H1 (cell line): ENCODE results near the gene TMTC2. TPM values are rescaled to one million over a fixed set of nuclear protein-coding genes. Genes with fewer than 3 reads are reported as not detected.

Experiments used
- CTCF ChIA-PET: fragments of 300-600 bp; sonication (Branson Sonifier 250); formaldehyde crosslinking; loops from one replicate; lab custom pipeline; 2021; ENCODE audit not compliant: partially characterized antibody; lab: Charles Lee
- POLR2A ChIA-PET: fragments of 300-600 bp; sonication (Branson Sonifier 250); formaldehyde crosslinking; loops from one replicate; lab custom pipeline; 2021; ENCODE audit warnings: inconsistent platforms; ENCODE audit not compliant: partially characterized antibody; lab: Charles Lee
- DNase-seq, 2 experiments: peaks; one replicate each; pipeline versions ENCODE4 v3.0.0 to v3.0.0-alpha.2; 2010 to 2022; ENCODE audit warnings: low spot score in 2 of 2, low read depth in 1 of 2, mixed read lengths in 1 of 2
- FAIRE-seq: peaks from 2 replicates; lab custom pipeline; 2011; peaks lifted over from hg19 to GRCh38; lab: Jason Lieb, UNC
- H2AFZ ChIP-seq: 2 replicates; pipeline ENCODE4 v1.8.1; 2012; ENCODE audit warnings: low read length, inconsistent platforms
- H2AK5ac ChIP-seq: 2 replicates; pipeline ENCODE4 v1.6.1; 2013; ENCODE audit warnings: low read depth, low read length
- H2BK120ac ChIP-seq: replicated peaks from 2 replicates; pipeline ENCODE3; 2013; ENCODE audit warnings: low read depth, low read length, inconsistent platforms
- H2BK12ac ChIP-seq: 2 replicates; pipeline ENCODE4 v1.6.1; 2013; ENCODE audit warnings: low read depth, low read length
- H2BK15ac ChIP-seq: 2 replicates; pipeline ENCODE4 v1.6.1; 2013; ENCODE audit warnings: low read length
- H2BK20ac ChIP-seq: 2 replicates; pipeline ENCODE4 v1.6.1; 2013; ENCODE audit warnings: low read length
- H2BK5ac ChIP-seq: 2 replicates; pipeline ENCODE4 v1.6.1; 2013; ENCODE audit warnings: low read depth, low read length
- H3K14ac ChIP-seq: 2 replicates; pipeline ENCODE4 v1.6.1; 2013; ENCODE audit warnings: inconsistent platforms; ENCODE audit not compliant: insufficient read length
- H3K18ac ChIP-seq: 2 replicates; pipeline ENCODE4 v1.6.1; 2013; ENCODE audit warnings: low read length; ENCODE audit errors: extremely low read depth
- H3K23ac ChIP-seq: 2 replicates; pipeline ENCODE4 v1.6.1; 2013; ENCODE audit warnings: inconsistent platforms; ENCODE audit not compliant: insufficient read length
- H3K23me2 ChIP-seq: 2 replicates; pipeline ENCODE4 v1.6.1; 2013; ENCODE audit warnings: low read depth, low read length
- H3K27ac ChIP-seq: 2 replicates; pipeline ENCODE4 v1.6.1; 2011; ENCODE audit warnings: low read depth, low read length, inconsistent platforms
- H3K27me3 ChIP-seq, 4 experiments: replicated peaks in 1 of 4; 1 replicate in 1 of 4; 2 replicates in 3 of 4; pipeline versions ENCODE4 v1.6.1 to v1.8.1; 2011 to 2013; ENCODE audit warnings: low read length in 3 of 4, mild to moderate bottlenecking in 3 of 4, inconsistent platforms in 2 of 4, mixed read lengths in 2 of 4, moderate library complexity in 1 of 4; ENCODE audit not compliant: control insufficient read depth in 3 of 4, insufficient read depth in 3 of 4; ENCODE audit errors: extremely low read depth in 1 of 4
- H3K36me3 ChIP-seq, 4 experiments: 2 replicates each; pipeline versions ENCODE4 v1.6.1 to v1.8.1; 2011 to 2013; ENCODE audit warnings: mild to moderate bottlenecking in 4 of 4, low read length in 3 of 4, moderate library complexity in 2 of 4, control low read depth in 1 of 4, inconsistent platforms in 1 of 4; ENCODE audit not compliant: insufficient read depth in 4 of 4, control insufficient read depth in 2 of 4
- H3K4ac ChIP-seq: replicated peaks from 2 replicates; pipeline ENCODE3; 2013; ENCODE audit warnings: low read length, low read depth, mixed read lengths, inconsistent platforms; ENCODE audit not compliant: insufficient read length
- H3K4me1 ChIP-seq, 4 experiments: replicated peaks in 1 of 4; 1 replicate in 1 of 4; 2 replicates in 3 of 4; pipeline versions ENCODE4 v1.6.1 to v1.8.1; 2011 to 2013; ENCODE audit warnings: low read length in 3 of 4, inconsistent platforms in 2 of 4, mixed read lengths in 1 of 4; ENCODE audit not compliant: insufficient read depth in 4 of 4, control insufficient read depth in 3 of 4
- H3K4me2 ChIP-seq, 2 experiments: 2 replicates each; pipeline versions ENCODE4 v1.6.1 to v1.8.1; 2011 to 2013; ENCODE audit warnings: low read depth in 2 of 2, low read length in 2 of 2, control low read depth in 1 of 2, inconsistent platforms in 1 of 2, mild to moderate bottlenecking in 1 of 2; ENCODE audit not compliant: insufficient read depth in 1 of 2
- H3K4me3 ChIP-seq, 4 experiments: fragments of 200-600, 300-600 bp in 1 of 4; sonication (generic), shearing (Covaris generic), sonication (Bioruptor Twin) in 1 of 4; 2 replicates each; pipeline versions ENCODE4 v1.5.1 to v1.8.1; 2011 to 2016; ENCODE audit warnings: low read length in 4 of 4, low read depth in 3 of 4, control low read depth in 2 of 4, inconsistent platforms in 2 of 4, mild to moderate bottlenecking in 2 of 4, mixed read lengths in 1 of 4, moderate library complexity in 1 of 4; ENCODE audit not compliant: insufficient read depth in 2 of 4; ENCODE audit errors: extremely low read depth in 1 of 4
- H3K56ac ChIP-seq: replicated peaks from 2 replicates; pipeline ENCODE3; 2013; ENCODE audit warnings: low read depth, mild to moderate bottlenecking, mixed read lengths, low read length, inconsistent platforms; ENCODE audit not compliant: insufficient read length
- H3K79me1 ChIP-seq: 2 replicates; pipeline ENCODE4 v1.6.1; 2013; ENCODE audit warnings: low read depth, low read length, control low read depth
- H3K79me2 ChIP-seq, 2 experiments: 2 replicates each; pipeline versions ENCODE4 v1.6.1 to v1.8.1; 2012 to 2013; ENCODE audit warnings: low read length in 2 of 2, mild to moderate bottlenecking in 2 of 2, inconsistent platforms in 1 of 2; ENCODE audit not compliant: insufficient read depth in 2 of 2, control insufficient read depth in 1 of 2
- H3K9ac ChIP-seq, 4 experiments: replicated peaks in 1 of 4; 1 replicate in 1 of 4; 2 replicates in 3 of 4; pipeline versions ENCODE4 v1.6.1 to v1.8.1; 2011 to 2013; ENCODE audit warnings: low read depth in 3 of 4, low read length in 3 of 4, control low read depth in 2 of 4, mild to moderate bottlenecking in 2 of 4, moderate library complexity in 2 of 4, inconsistent platforms in 1 of 4; ENCODE audit errors: extremely low read depth in 1 of 4
- H3K9me3 ChIP-seq, 2 experiments: 2 replicates each; pipeline versions ENCODE4 v1.6.1 to v1.8.1; 2012 to 2013; ENCODE audit warnings: mild to moderate bottlenecking in 2 of 2, moderate library complexity in 2 of 2, control low read depth in 1 of 2, inconsistent platforms in 1 of 2, low read depth in 1 of 2, low read length in 1 of 2, mixed read lengths in 1 of 2; ENCODE audit not compliant: insufficient read depth in 2 of 2
- H4K20me1 ChIP-seq, 2 experiments: replicated peaks in 1 of 2; 2 replicates each; pipeline versions ENCODE3 to v1.8.1; 2011 to 2013; ENCODE audit warnings: inconsistent platforms in 2 of 2, low read length in 2 of 2, mild to moderate bottlenecking in 1 of 2; ENCODE audit not compliant: insufficient read depth in 2 of 2, control insufficient read depth in 1 of 2
- H4K5ac ChIP-seq: 2 replicates; pipeline ENCODE4 v1.6.1; 2013; ENCODE audit warnings: low read length, low read depth, mixed read lengths, inconsistent platforms; ENCODE audit not compliant: insufficient read length
- H4K8ac ChIP-seq: 2 replicates; pipeline ENCODE4 v1.8.0; 2013; ENCODE audit warnings: mild to moderate bottlenecking, moderate library complexity, low read length, inconsistent platforms; ENCODE audit not compliant: insufficient read depth; ENCODE audit errors: extremely low read depth
- H4K91ac ChIP-seq: replicated peaks from 2 replicates; pipeline ENCODE3; 2013; ENCODE audit warnings: low read length, mixed read lengths, inconsistent platforms; ENCODE audit not compliant: insufficient read length
- HDAC6 ChIP-seq: IDR thresholded peaks from one replicate; pipeline ENCODE4 v1.7.1; 2012; ENCODE audit warnings: low read depth, mild to moderate bottlenecking, inconsistent platforms, low read length, moderate library complexity
- TAF7 ChIP-seq: optimal IDR thresholded peaks from 2 replicates; pipeline ENCODE3; 2011; ENCODE audit warnings: low read depth, mild to moderate bottlenecking, inconsistent platforms, low read length, moderate library complexity, borderline replicate concordance
- TBP ChIP-seq: IDR thresholded peaks from 2 replicates; pipeline ENCODE4 v1.6.1; 2011; ENCODE audit warnings: low read depth, low read length, improper control_type of control experiment
- ZNF274 ChIP-seq: IDR thresholded peaks from 2 replicates; pipeline ENCODE4 v1.7.0; 2012; ENCODE audit warnings: low read length, borderline replicate concordance; ENCODE audit errors: extremely low read depth
- WGBS, 2 experiments: shearing (Covaris generic) in 1 of 2; methylation state at CpG; one replicate each; pipeline versions ENCODE4 v1.1.6 to v1.1.7; 2013 to 2015; ENCODE audit warnings: low lambda C conversion rate in 2 of 2, mixed read lengths in 2 of 2, inconsistent platforms in 1 of 2, low coverage in 1 of 2, missing lambda C conversion rate in 1 of 2; ENCODE audit not compliant: insufficient replicate concordance in 2 of 2, insufficient coverage in 1 of 2, insufficient read length in 1 of 2; ENCODE audit errors: extremely low coverage in 1 of 2, missing lambda C conversion rate in 1 of 2; 5-methylcytosine and 5-hydroxymethylcytosine counted together
- polyA plus RNA-seq, 7 experiments: library from polyadenylated mRNA; depleted of rRNA in 3 of 7; stranded (reverse) in 5 of 7; unstranded in 2 of 7; fragments of >200 nt in 5 of 7; fragments of 200-250 nt in 2 of 7; gene quantifications; 1 replicate in 5 of 7; 2 replicates in 1 of 7; 4 replicates in 1 of 7; pipeline versions ENCODE4 v1.2.1 to v1.2.3, GENCODE V29; 2011 to 2013; ENCODE audit warnings: missing spikeins in 2 of 7, mixed read lengths in 2 of 7
- total RNA-seq: library from RNA; stranded (reverse); fragmentation: NEBNext Ultra II Directional; extraction: Animal tissue kit (Norgen Biotek cat#: 25700); gene quantifications from 2 replicates; pipeline ENCODE4 v1.2.1, GENCODE V29; 2021
- TF ChIP-seq, protein P1 (sequence below): IDR thresholded peaks from 2 replicates; pipeline ENCODE4 v1.6.1; 2012; ENCODE audit warnings: inconsistent platforms

The TMTC2 gene
- total and polyA plus RNA-seq, 2 of the 8 experiments (the other 6 are each of a cell fraction or from before 2014, with no cell fraction given), result 2.3 to 3.9 TPM

- 78% methylated on average over 4 of the region's 4 CpGs; no CpG with 5 or more reads in 1 of the 2 experiments for whole genome bisulfite sequencing, 2 experiments
- TF ChIP-seq TAF7 (no peak), TBP (no peak), HDAC6 (no peak), ZNF274 (no peak)
- TF ChIP-seq, protein P1, sequence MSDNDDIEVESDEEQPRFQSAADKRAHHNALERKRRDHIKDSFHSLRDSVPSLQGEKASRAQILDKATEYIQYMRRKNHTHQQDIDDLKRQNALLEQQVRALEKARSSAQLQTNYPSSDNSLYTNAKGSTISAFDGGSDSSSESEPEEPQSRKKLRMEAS, result no peak
- Histone ChIP-seq H2BK20ac (no peak overlapping the region), H3K36me3 (no peaks in the 10 kb centered on the region; a peak in 1 of 8 replicates), H3K4me3 (no peak overlapping the region), H4K5ac (no peak overlapping the region), H3K27ac (no peak overlapping the region), H2AK5ac (no peak overlapping the region), H3K23me2 (no peaks in the 10 kb centered on the region), H3K4me1 (peaks cover 0 to 5% (median 1%) of the 10 kb centered on the region in 4 experiments; a peak in 2 of 7 replicates), H3K56ac (no peak overlapping the region), H2BK120ac (no peak overlapping the region), H4K91ac (no peak overlapping the region), H2BK15ac (peak overlapping the region; percentile 12; the same call in 1 of the 2 replicates), H3K79me1 (no peaks in the 10 kb centered on the region), H3K4ac (no peak overlapping the region), H2BK12ac (no peak overlapping the region), H3K9ac (no peak overlapping the region), H3K9me3 (peaks cover 0 to 4% of the 10 kb centered on the region in 2 experiments; a peak in 1 of 4 replicates), H4K20me1 (no peaks in the 10 kb centered on the region), H3K79me2 (no peaks in the 10 kb centered on the region), H2BK5ac (no peak overlapping the region), H3K4me2 (no peak overlapping the region), H2AFZ (no peak overlapping the region), H3K14ac (no peak overlapping the region), H3K18ac (no peak overlapping the region), H3K23ac (no peak overlapping the region), H3K27me3 (no peaks in the 10 kb centered on the region), H4K8ac (no peak overlapping the region)
- FAIRE-seq (no peak), DNase-seq (no peak)
- POLR2A ChIA-PET, result no interaction called here
- CTCF ChIA-PET, result interaction anchor here (0.7 to 1.2 kb wide), 3 partner anchors 9 to 1103 kb away, joined by 3 read pairs; no protein-coding TSS in a partner anchor
These were observed 396.9 kb downstream of the TMTC2 start for GRCh38 chr12:83083616-83084015.
